HepG2 (cell line): ENCODE results near the gene BPIFB4. TPM values are rescaled to one million over a fixed set of nuclear protein-coding genes. Genes with fewer than 3 reads are reported as not detected.

Source experiments
- FOXM1 ChIP-seq: sonication (generic); formaldehyde crosslinking; IDR thresholded peaks from 2 replicates; pipeline ENCODE4 v1.5.0; 2020; ENCODE audit warnings: missing genetic modification reagents
- GABPB1 ChIP-seq: IDR thresholded peaks from 2 replicates; pipeline ENCODE4 v1.6.1; 2016; ENCODE audit warnings: mild to moderate bottlenecking, missing genetic modification reagents, moderate library complexity, missing compliant biosample characterization
- KDM1A ChIP-seq: IDR thresholded peaks from 2 replicates; pipeline ENCODE4 v1.6.1; 2016; ENCODE audit warnings: missing compliant biosample characterization
- PITX1 ChIP-seq: sonication (generic); formaldehyde crosslinking; IDR thresholded peaks from 2 replicates; pipeline ENCODE4 v1.5.1; 2020; ENCODE audit warnings: mild to moderate bottlenecking, missing genetic modification reagents
- SPEN ChIP-seq: sonication (generic); formaldehyde crosslinking; IDR thresholded peaks from 2 replicates; pipeline ENCODE4 v1.5.1; 2020; ENCODE audit warnings: low read depth, mild to moderate bottlenecking, missing genetic modification reagents
- SRSF1 ChIP-seq: fragments of 200-400 bp; formaldehyde crosslinking; optimal IDR thresholded peaks from 2 replicates; pipeline ENCODE3; 2017; ENCODE audit warnings: mild to moderate bottlenecking, low read depth, low read length, moderate library complexity
- ZMYM3 ChIP-seq: sonication (generic); formaldehyde crosslinking; IDR thresholded peaks from 2 replicates; pipeline ENCODE4 v1.5.1; 2020; ENCODE audit warnings: mild to moderate bottlenecking, missing genetic modification reagents
- ZNF10 ChIP-seq: sonication (generic); formaldehyde crosslinking; IDR thresholded peaks from 2 replicates; pipeline ENCODE4 v1.4.0; 2020; ENCODE audit warnings: mild to moderate bottlenecking, low read depth, missing genetic modification reagents, borderline replicate concordance
- ZNF282 ChIP-seq: fragments of 450-650 bp; IDR thresholded peaks from 2 replicates; pipeline ENCODE4 v1.6.1; 2018; ENCODE audit not compliant: partially characterized antibody
- ZNF335 ChIP-seq: sonication (generic); formaldehyde crosslinking; IDR thresholded peaks from 2 replicates; pipeline ENCODE4 v1.4.0; 2020; ENCODE audit warnings: missing genetic modification reagents
- ZNF354B ChIP-seq: sonication (generic); formaldehyde crosslinking; IDR thresholded peaks from 2 replicates; pipeline ENCODE4 v1.8.0; 2022; ENCODE audit warnings: mild to moderate bottlenecking, missing genetic modification reagents
- ZNF652 ChIP-seq: IDR thresholded peaks from 2 replicates; pipeline ENCODE4 v1.6.1; 2016; ENCODE audit warnings: low read depth, borderline replicate concordance
- ZNF780A ChIP-seq: sonication (generic); formaldehyde crosslinking; IDR thresholded peaks from 2 replicates; pipeline ENCODE4 v1.8.0; 2022; ENCODE audit warnings: mild to moderate bottlenecking, missing genetic modification reagents, moderate library complexity
- ZNF790 ChIP-seq: sonication (generic); formaldehyde crosslinking; IDR thresholded peaks from 2 replicates; pipeline ENCODE4 v1.8.0; 2022; ENCODE audit warnings: missing genetic modification reagents, mild to moderate bottlenecking, borderline replicate concordance
- ZSCAN22 ChIP-seq: sonication (generic); formaldehyde crosslinking; IDR thresholded peaks from 2 replicates; pipeline ENCODE4 v1.4.0; 2020; ENCODE audit warnings: mild to moderate bottlenecking, missing genetic modification reagents
- polyA plus RNA-seq, 8 experiments: library from polyadenylated mRNA; depleted of rRNA in 3 of 8; stranded (reverse) in 7 of 8; unstranded in 1 of 8; fragments of >200 nt; fragmentation: Illumina TruSeq in 4 of 8; extraction: Trizol in 4 of 8; gene quantifications; 2 replicates each; pipeline versions ENCODE4 v1.2.1 to v1.2.3, GENCODE V29; 2011 to 2016; ENCODE audit warnings: low read depth in 4 of 8, missing spikeins in 1 of 8, mixed read lengths in 1 of 8; ENCODE audit not compliant: insufficient read depth in 1 of 8
- total RNA-seq, 5 experiments: library from RNA; depleted of rRNA; stranded (reverse); fragments of >200 nt; fragmentation: Illumina TruSeq; extraction: Trizol; gene quantifications; 2 replicates each; pipeline ENCODE4 v1.2.3, GENCODE V29; 2016; ENCODE audit warnings: low read depth in 1 of 5
- TF ChIP-seq, protein P1 (sequence below): sonication (generic); formaldehyde crosslinking; IDR thresholded peaks from 2 replicates; pipeline ENCODE4 v1.9.0; 2021; ENCODE audit warnings: mild to moderate bottlenecking, missing genetic modification reagents
- TF ChIP-seq, protein P2 (sequence below): sonication (generic); formaldehyde crosslinking; IDR thresholded peaks from 2 replicates; pipeline ENCODE4 v1.9.0; 2021; ENCODE audit warnings: missing genetic modification reagents, borderline replicate concordance
- TF ChIP-seq, protein P3 (sequence below): sonication (generic); formaldehyde crosslinking; IDR thresholded peaks from 2 replicates; pipeline ENCODE4 v1.8.0; 2022; ENCODE audit warnings: missing genetic modification reagents, low read depth, mild to moderate bottlenecking, borderline replicate concordance
- TF ChIP-seq, protein P4 (sequence below): sonication (generic); formaldehyde crosslinking; IDR thresholded peaks from 2 replicates; pipeline ENCODE4 v1.9.0; 2021; ENCODE audit warnings: missing genetic modification reagents, mild to moderate bottlenecking, borderline replicate concordance

The BPIFB4 gene
- total and polyA plus RNA-seq, 2 of the 13 experiments (the other 11 are each of a cell fraction or from before 2014, with no cell fraction given), result 0.09 TPM; not detected in 1

DNA sequence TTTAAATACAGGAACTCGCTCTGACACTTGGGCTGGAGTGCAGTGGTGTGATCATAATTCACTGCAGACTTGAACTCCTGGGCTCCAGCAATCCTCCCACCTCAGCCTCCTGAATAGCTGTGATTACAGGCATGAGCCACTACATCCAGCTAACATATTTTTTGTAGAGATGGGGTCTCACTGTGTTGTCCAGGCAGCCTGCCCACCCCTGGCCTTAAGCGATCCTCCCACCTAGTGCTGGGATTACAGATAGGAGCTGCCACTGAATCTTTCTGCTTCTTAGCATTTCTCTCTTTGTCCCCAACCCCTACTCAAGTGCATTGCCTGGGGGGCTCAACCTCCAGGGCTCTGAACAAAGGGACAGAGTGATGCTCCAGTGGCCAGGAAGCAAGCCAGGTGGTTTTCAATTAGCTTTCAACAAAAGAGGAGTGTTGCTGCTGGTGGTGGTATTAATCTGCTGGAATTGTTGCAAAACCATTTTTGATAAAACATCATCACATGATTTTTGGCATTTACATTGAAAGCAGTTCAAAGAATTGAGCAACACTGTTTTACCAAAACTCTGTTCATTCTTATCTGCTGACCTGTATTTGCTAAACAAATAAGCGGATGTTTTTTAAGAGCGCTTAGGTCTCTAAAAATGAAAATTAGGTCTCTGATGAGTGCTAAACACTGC lies 48.1 kb downstream of the BPIFB4 start (continued):
- TF ChIP-seq, protein P1, sequence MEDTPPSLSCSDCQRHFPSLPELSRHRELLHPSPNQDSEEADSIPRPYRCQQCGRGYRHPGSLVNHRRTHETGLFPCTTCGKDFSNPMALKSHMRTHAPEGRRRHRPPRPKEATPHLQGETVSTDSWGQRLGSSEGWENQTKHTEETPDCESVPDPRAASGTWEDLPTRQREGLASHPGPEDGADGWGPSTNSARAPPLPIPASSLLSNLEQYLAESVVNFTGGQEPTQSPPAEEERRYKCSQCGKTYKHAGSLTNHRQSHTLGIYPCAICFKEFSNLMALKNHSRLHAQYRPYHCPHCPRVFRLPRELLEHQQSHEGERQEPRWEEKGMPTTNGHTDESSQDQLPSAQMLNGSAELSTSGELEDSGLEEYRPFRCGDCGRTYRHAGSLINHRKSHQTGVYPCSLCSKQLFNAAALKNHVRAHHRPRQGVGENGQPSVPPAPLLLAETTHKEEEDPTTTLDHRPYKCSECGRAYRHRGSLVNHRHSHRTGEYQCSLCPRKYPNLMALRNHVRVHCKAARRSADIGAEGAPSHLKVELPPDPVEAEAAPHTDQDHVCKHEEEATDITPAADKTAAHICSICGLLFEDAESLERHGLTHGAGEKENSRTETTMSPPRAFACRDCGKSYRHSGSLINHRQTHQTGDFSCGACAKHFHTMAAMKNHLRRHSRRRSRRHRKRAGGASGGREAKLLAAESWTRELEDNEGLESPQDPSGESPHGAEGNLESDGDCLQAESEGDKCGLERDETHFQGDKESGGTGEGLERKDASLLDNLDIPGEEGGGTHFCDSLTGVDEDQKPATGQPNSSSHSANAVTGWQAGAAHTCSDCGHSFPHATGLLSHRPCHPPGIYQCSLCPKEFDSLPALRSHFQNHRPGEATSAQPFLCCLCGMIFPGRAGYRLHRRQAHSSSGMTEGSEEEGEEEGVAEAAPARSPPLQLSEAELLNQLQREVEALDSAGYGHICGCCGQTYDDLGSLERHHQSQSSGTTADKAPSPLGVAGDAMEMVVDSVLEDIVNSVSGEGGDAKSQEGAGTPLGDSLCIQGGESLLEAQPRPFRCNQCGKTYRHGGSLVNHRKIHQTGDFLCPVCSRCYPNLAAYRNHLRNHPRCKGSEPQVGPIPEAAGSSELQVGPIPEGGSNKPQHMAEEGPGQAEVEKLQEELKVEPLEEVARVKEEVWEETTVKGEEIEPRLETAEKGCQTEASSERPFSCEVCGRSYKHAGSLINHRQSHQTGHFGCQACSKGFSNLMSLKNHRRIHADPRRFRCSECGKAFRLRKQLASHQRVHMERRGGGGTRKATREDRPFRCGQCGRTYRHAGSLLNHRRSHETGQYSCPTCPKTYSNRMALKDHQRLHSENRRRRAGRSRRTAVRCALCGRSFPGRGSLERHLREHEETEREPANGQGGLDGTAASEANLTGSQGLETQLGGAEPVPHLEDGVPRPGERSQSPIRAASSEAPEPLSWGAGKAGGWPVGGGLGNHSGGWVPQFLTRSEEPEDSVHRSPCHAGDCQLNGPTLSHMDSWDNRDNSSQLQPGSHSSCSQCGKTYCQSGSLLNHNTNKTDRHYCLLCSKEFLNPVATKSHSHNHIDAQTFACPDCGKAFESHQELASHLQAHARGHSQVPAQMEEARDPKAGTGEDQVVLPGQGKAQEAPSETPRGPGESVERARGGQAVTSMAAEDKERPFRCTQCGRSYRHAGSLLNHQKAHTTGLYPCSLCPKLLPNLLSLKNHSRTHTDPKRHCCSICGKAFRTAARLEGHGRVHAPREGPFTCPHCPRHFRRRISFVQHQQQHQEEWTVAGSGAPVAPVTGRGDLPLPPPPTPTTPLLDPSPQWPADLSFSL (CRISPR knock-in tag), result no peak
- TF ChIP-seq ZMYM3 (CRISPR knock-in tag) (peak; percentile 41; the same call in 1 of the 2 replicates), FOXM1 (CRISPR knock-in tag) (no peak), ZNF354B (no peak), ZNF282 (no peak), ZNF790 (no peak), SRSF1 (no peak), ZNF10 (CRISPR knock-in tag) (no peak), ZNF335 (CRISPR knock-in tag) (no peak), ZNF652 (CRISPR knock-in tag) (no peak), PITX1 (no peak), KDM1A (CRISPR knock-in tag) (no peak), ZSCAN22 (CRISPR knock-in tag) (no peak), SPEN (CRISPR knock-in tag) (no peak), ZNF780A (CRISPR knock-in tag) (no peak), GABPB1 (no peak)
- TF ChIP-seq, protein P2, sequence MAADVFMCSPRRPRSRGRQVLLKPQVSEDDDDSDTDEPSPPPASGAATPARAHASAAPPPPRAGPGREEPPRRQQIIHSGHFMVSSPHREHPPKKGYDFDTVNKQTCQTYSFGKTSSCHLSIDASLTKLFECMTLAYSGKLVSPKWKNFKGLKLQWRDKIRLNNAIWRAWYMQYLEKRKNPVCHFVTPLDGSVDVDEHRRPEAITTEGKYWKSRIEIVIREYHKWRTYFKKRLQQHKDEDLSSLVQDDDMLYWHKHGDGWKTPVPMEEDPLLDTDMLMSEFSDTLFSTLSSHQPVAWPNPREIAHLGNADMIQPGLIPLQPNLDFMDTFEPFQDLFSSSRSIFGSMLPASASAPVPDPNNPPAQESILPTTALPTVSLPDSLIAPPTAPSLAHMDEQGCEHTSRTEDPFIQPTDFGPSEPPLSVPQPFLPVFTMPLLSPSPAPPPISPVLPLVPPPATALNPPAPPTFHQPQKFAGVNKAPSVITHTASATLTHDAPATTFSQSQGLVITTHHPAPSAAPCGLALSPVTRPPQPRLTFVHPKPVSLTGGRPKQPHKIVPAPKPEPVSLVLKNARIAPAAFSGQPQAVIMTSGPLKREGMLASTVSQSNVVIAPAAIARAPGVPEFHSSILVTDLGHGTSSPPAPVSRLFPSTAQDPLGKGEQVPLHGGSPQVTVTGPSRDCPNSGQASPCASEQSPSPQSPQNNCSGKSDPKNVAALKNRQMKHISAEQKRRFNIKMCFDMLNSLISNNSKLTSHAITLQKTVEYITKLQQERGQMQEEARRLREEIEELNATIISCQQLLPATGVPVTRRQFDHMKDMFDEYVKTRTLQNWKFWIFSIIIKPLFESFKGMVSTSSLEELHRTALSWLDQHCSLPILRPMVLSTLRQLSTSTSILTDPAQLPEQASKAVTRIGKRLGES, result no peak
- TF ChIP-seq, protein P3, sequence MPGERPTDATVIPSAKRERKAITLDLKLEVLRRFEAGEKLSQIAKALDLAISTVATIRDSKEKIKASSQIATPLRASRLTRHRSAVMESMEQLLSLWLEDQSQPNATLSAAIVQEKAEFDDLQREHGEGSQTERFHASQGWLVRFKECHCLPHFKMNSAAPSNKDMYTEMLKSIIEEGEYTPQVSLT (CRISPR knock-in tag), result no peak
- TF ChIP-seq, protein P4, sequence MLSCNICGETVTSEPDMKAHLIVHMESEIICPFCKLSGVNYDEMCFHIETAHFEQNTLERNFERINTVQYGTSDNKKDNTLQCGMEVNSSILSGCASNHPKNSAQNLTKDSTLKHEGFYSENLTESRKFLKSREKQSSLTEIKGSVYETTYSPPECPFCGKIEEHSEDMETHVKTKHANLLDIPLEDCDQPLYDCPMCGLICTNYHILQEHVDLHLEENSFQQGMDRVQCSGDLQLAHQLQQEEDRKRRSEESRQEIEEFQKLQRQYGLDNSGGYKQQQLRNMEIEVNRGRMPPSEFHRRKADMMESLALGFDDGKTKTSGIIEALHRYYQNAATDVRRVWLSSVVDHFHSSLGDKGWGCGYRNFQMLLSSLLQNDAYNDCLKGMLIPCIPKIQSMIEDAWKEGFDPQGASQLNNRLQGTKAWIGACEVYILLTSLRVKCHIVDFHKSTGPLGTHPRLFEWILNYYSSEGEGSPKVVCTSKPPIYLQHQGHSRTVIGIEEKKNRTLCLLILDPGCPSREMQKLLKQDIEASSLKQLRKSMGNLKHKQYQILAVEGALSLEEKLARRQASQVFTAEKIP (CRISPR knock-in tag), result no peak
